ENCODE results near the gene PDCD2L. TPM values are rescaled to one million over a fixed set of nuclear protein-coding genes. Genes with fewer than 3 reads are reported as not detected.

PDCD2L gene
- total RNA-seq, 5 donors from 2014 or later (not counting 1 experiment from before 2014, with no cell fraction given) = 9.4 to 14.8 (median 14.2) TPM

DNA sequence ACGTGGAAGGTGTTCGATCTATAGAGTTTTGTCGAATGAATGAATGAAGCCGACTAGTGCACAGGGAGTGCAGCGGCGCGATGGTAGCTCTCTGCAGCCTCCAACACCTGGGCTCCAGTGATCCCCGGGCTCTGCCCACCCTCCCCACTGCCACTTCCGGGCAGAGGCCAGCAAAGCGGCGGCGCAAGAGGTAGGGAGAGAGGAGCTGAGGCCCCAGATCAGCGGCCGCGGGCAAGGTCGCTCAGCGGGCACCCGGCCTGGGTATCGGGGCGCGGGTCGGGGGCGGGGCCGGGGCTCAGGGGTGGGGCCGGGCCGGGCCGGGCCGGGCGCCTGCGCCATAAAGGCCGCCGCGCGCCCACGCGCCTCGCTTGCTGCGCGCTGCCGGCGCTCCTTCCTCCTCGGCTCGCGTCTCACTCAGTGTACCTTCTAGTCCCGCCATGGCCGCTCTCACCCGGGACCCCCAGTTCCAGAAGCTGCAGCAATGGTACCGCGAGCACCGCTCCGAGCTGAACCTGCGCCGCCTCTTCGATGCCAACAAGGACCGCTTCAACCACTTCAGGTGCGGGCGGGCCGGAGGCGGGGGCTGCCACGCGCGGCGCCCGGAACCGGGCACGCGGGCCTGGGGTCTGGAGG lies 39.3 kb upstream of the PDCD2L start, which contains the start of gene GPI:
Gene GPI (plus strand): TSS at position 367 of the 633 bp plus-strand sequence. CDS start 71 bp downstream, at position 438.
- Mint-ChIP-seq H3K4me3 (peak within 1 kb of the TSS; percentile 91 to 96 (median 94)), H3K9me3 (no peaks in the 10 kb centered on the region), H3K36me3 (peaks cover 18% of the 10 kb centered on the region), H3K4me1 (peaks cover 32 to 38% (median 38%) of the 10 kb centered on the region in 3 donors), H3K27me3 (no peaks in the 10 kb centered on the region), H3K27ac (peak within 1 kb of the TSS; percentile 86 to 90)
- peak; percentile 22 to 79 (median 54) for DNase-seq
- Histone ChIP-seq H3K27ac (ENCODE audit: low read length) (peak within 1 kb of the TSS; percentile 53), H3K9me3 (no peaks in the 10 kb centered on the region), H3K36me3 (ENCODE audit: control insufficient read depth in 2 of 2, extremely low read depth in 1 of 2, insufficient read depth in 1 of 2, low read length in 1 of 2) (peaks cover 0 to 31% of the 10 kb centered on the region in 2 donors), H3K4me1 (ENCODE audit: control insufficient read depth in 1 of 2, extremely low read depth in 1 of 2, insufficient read depth in 2 of 2, low read length in 2 of 2) (peaks cover 12 to 41% of the 10 kb centered on the region in 2 experiments), H3K4me3 (ENCODE audit: control insufficient read depth in 1 of 2, extremely low read depth in 1 of 2, low read length in 1 of 2) (peak within 1 kb of the TSS; percentile 89 to 93), H3K27me3 (replicated peaks in 1 of 2; ENCODE audit: control insufficient read depth in 2 of 2, extremely low read depth in 1 of 2, insufficient read depth in 2 of 2, low read length in 1 of 2) (no peaks in the 10 kb centered on the region)
- POLR2A ChIA-PET = interaction anchor here in 1 of 2 donors (0.5 kb wide), 1 partner anchor 1789 kb away, joined by 4 read pairs; no protein-coding TSS in a partner anchor
- ATAC-seq (replicated peaks in 1 of 4) = peak; percentile 92 to 93 (median 92)
- under 1% methylated on average over 53 of the region's 67 CpGs for WGBS (ENCODE audit: insufficient coverage)
- CTCF ChIA-PET = no interaction called here

DNA sequence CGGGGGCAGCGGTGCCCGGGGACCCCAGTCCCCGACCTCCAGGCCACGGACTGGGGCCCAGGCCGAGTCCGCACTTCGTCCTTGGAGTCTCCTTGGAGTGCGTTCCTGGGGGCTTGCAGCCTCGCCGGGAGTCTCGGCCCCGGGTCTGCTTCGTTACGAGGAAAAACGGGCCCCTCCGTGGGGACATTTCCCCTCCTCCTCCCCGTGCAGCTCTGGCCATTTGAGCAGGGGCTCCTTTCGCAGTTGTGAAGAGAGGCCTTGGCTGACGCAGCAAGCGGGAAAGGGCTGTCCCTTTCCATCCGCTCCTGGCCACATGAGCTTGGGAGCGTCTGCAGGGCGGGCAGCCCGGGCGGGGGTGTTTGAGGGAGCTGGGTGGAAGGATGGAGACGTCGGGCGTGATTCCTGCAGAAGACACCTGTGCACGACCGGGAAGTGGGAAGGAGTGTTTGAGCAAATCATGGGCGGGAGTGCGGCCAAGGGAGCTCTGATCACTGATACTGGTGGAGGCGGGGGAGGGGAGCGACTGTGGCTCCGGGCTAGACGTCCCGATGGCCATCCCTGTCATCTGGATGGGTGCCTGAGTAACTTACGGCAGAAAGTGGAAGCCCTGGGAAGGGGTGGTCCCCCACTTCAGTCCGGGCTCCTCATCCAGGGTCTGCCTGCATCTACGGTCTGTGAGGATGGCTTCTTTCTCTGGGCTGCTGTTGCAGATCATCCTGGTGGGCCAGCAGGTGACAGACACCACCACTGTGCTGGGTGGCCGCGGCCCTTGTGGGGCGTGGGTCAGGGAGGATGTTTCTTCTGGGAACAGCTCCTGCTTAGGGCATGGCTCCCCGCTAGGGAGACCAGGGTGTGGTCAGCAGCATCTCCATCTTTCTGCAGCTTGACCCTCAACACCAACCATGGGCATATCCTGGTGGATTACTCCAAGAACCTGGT lies 38.5 kb upstream of the PDCD2L start:
- Mint-ChIP-seq H3K27me3 (no peaks in the 10 kb centered on the region), H3K4me3 (peak overlapping the region; percentile 91 to 96 (median 92)), H3K36me3 (peaks cover 22% of the 10 kb centered on the region), H3K9me3 (no peaks in the 10 kb centered on the region), H3K27ac (peak overlapping the region; percentile 76 to 85), H3K4me1 (peaks cover 35 to 41% (median 36%) of the 10 kb centered on the region in 3 donors)
- peak; percentile 2 to 6 (median 5) for ATAC-seq (replicated peaks in 1 of 4)
- peak overlapping the region; percentile 89 to 93 for H3K4me3 ChIP-seq (ENCODE audit: control insufficient read depth in 1 of 2, extremely low read depth in 1 of 2, low read length in 1 of 2)
- H3K36me3 ChIP-seq (ENCODE audit: control insufficient read depth in 2 of 2, extremely low read depth in 1 of 2, insufficient read depth in 1 of 2, low read length in 1 of 2) = peaks cover 0 to 36% of the 10 kb centered on the region in 2 donors
- 3% methylated on average over 41 of the region's 45 CpGs for WGBS (ENCODE audit: insufficient coverage)
- peak overlapping the region; percentile 3 for H3K27ac ChIP-seq (ENCODE audit: low read length)
- ChIA-PET CTCF (interaction anchor here in 1 of 2 donors (0.5 kb wide), 1 partner anchor 139 kb away, joined by 3 read pairs; no protein-coding TSS in a partner anchor), POLR2A (no interaction called here)
- H3K9me3 ChIP-seq = no peaks in the 10 kb centered on the region
- peaks cover 12 to 39% of the 10 kb centered on the region in 2 experiments for H3K4me1 ChIP-seq (ENCODE audit: control insufficient read depth in 1 of 2, extremely low read depth in 1 of 2, insufficient read depth in 2 of 2, low read length in 2 of 2)
- peak in 1 of 35 experiments; percentile 24 for DNase-seq
- H3K27me3 ChIP-seq (replicated peaks in 1 of 2; ENCODE audit: control insufficient read depth in 2 of 2, extremely low read depth in 1 of 2, insufficient read depth in 2 of 2, low read length in 1 of 2) = no peaks in the 10 kb centered on the region

DNA sequence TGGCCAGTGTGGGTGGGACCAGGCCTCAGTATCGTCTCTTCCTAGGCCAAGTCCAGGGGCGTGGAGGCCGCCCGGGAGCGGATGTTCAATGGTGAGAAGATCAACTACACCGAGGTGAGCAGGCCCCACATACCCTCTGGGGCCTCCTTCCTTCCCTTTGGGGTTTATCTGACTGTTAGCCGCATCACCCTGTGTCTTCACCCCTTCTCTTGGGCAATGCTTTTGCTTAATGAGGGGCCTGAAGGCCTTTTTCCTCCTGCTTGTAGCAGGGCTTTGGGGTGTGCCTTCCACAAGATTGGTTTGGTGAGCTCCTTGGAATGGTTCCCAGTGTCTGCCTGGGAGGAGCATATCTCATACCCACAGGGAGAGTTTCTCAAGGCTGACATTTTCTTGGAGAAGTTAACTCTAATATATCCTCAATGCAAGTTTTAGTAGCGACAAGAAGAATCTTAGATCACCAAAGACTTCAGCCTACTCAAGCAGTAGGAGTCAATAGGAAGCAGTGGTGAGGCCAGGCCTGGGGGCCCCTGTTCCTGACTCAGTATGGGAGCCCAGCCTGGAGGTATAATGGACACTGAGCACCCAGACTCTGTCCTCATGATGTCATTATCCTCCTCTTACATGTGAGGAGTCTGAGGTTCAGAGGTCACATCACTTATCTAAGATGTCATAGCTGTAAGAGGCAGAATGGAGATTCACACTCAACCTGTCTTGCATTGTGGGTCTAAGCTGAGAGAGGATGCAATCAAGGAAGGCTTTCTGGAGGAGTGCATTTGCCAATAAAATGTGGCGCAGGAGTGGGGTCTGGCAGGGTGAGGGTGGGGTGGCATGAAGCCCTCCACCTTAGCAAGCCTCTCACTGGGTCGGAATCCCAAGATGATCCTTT lies 37.2 kb upstream of the PDCD2L start:
- H3K9me3 ChIP-seq = no peaks in the 10 kb centered on the region
- peaks cover 30% of the 10 kb centered on the region for H3K36me3 Mint-ChIP-seq
- H3K27ac Mint-ChIP-seq = peak overlapping the region; percentile 78 to 85
- peaks cover 0 to 42% of the 10 kb centered on the region in 2 donors for H3K36me3 ChIP-seq (ENCODE audit: control insufficient read depth in 2 of 2, extremely low read depth in 1 of 2, insufficient read depth in 1 of 2, low read length in 1 of 2)
- no peaks in the 10 kb centered on the region for H3K27me3 ChIP-seq (replicated peaks in 1 of 2; ENCODE audit: control insufficient read depth in 2 of 2, extremely low read depth in 1 of 2, insufficient read depth in 2 of 2, low read length in 1 of 2)
- peak overlapping the region; percentile 18 to 89 for H3K4me3 ChIP-seq (ENCODE audit: control insufficient read depth in 1 of 2, extremely low read depth in 1 of 2, low read length in 1 of 2)
- no peaks in the 10 kb centered on the region for H3K9me3 Mint-ChIP-seq
- ChIA-PET POLR2A (interaction anchor here (0.5 to 0.7 kb wide), 2 partner anchors 245 to 849 kb away, joined by 3 to 4 read pairs; no protein-coding TSS in a partner anchor), CTCF (interaction anchor here in 1 of 2 donors (0.5 to 0.6 kb wide), 2 partner anchors 51 to 140 kb away, joined by 3 read pairs; no protein-coding TSS in a partner anchor)
- ATAC-seq (replicated peaks in 1 of 4) (no peak), DNase-seq (peak in 2 of 35 experiments; percentile 13 to 18)
- WGBS (ENCODE audit: insufficient coverage) = no CpG with 5 or more reads among the region's 10 CpGs
- H3K4me1 ChIP-seq (ENCODE audit: control insufficient read depth in 1 of 2, extremely low read depth in 1 of 2, insufficient read depth in 2 of 2, low read length in 2 of 2) = peaks cover 12 to 41% of the 10 kb centered on the region in 2 experiments
- H3K27me3 Mint-ChIP-seq = no peaks in the 10 kb centered on the region
- peak overlapping the region; percentile 91 to 96 (median 92) for H3K4me3 Mint-ChIP-seq
- peaks cover 35 to 47% (median 42%) of the 10 kb centered on the region in 3 donors for H3K4me1 Mint-ChIP-seq
- peak overlapping the region; percentile 14 for H3K27ac ChIP-seq (ENCODE audit: low read length)

DNA sequence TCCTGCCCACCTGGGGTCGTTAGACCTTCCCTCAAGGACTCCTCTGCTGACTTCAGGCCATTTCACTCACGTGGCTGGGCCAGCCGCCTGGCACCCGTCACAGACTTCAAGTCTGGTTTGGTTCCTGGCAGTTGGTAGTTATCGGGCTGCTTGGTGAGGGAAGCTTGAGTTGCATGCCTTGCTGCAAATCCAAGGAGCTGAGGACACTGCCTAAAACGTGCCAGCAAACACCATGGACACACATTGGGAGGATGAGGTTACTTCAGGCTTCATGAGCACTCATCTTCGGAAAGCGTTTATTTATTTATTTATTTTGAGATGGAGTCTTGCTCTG lies 36.6 kb upstream of the PDCD2L start:
- 95% methylated on average over 3 of the region's 8 CpGs for WGBS (ENCODE audit: insufficient coverage)
- Mint-ChIP-seq H3K27me3 (no peaks in the 10 kb centered on the region), H3K9me3 (no peaks in the 10 kb centered on the region), H3K36me3 (peaks cover 30% of the 10 kb centered on the region), H3K4me3 (peak overlapping the region in 1 of 3 donors; percentile 11), H3K4me1 (peaks cover 35 to 47% (median 42%) of the 10 kb centered on the region in 3 donors), H3K27ac (no peak overlapping the region)
- H3K4me1 ChIP-seq (ENCODE audit: control insufficient read depth in 1 of 2, extremely low read depth in 1 of 2, insufficient read depth in 2 of 2, low read length in 2 of 2) = peaks cover 12 to 41% of the 10 kb centered on the region in 2 experiments
- H3K36me3 ChIP-seq (ENCODE audit: control insufficient read depth in 2 of 2, extremely low read depth in 1 of 2, insufficient read depth in 1 of 2, low read length in 1 of 2) = peaks cover 0 to 42% of the 10 kb centered on the region in 2 donors
- DNase-seq (no peak), ATAC-seq (replicated peaks in 1 of 4) (no peak)
- no peaks in the 10 kb centered on the region for H3K27me3 ChIP-seq (replicated peaks in 1 of 2; ENCODE audit: control insufficient read depth in 2 of 2, extremely low read depth in 1 of 2, insufficient read depth in 2 of 2, low read length in 1 of 2)
- no peaks in the 10 kb centered on the region for H3K9me3 ChIP-seq
- no peak overlapping the region for H3K27ac ChIP-seq (ENCODE audit: low read length)
- no peak overlapping the region for H3K4me3 ChIP-seq (ENCODE audit: control insufficient read depth in 1 of 2, extremely low read depth in 1 of 2, low read length in 1 of 2)
- CTCF ChIA-PET = interaction anchor here in 1 of 2 donors (0.6 kb wide), 1 partner anchor 52 kb away, joined by 3 read pairs; no protein-coding TSS in a partner anchor
- POLR2A ChIA-PET = no interaction called here

DNA sequence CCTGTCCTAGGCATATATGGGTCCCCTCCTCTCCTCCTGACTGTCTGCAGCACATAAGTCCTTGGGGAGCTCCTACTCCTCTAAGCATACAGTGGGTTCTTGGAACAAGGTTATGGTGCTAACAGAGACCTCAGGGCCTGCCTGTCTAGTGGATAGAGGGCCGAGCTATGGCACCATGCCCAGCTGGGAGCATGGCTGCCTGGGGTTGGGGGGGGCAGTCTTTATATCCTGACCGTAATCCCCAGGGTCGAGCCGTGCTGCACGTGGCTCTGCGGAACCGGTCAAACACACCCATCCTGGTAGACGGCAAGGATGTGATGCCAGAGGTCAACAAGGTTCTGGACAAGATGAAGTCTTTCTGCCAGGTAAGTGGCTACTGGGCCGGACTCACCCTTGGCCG lies 35.9 kb upstream of the PDCD2L start:
- ChIA-PET POLR2A (interaction anchor here in 1 of 2 donors (0.7 kb wide), 1 partner anchor 99 kb away, joined by 3 read pairs; no protein-coding TSS in a partner anchor), CTCF (no interaction called here)
- H3K4me3 ChIP-seq (ENCODE audit: control insufficient read depth in 1 of 2, extremely low read depth in 1 of 2, low read length in 1 of 2) = no peak overlapping the region
- H3K27ac ChIP-seq (ENCODE audit: low read length) = no peak overlapping the region
- no peak for DNase-seq
- no peaks in the 10 kb centered on the region for H3K27me3 Mint-ChIP-seq
- ATAC-seq (replicated peaks in 1 of 4) = no peak
- H3K4me1 Mint-ChIP-seq = peaks cover 36 to 43% (median 42%) of the 10 kb centered on the region in 3 donors
- peaks cover 0 to 42% of the 10 kb centered on the region in 2 donors for H3K36me3 ChIP-seq (ENCODE audit: control insufficient read depth in 2 of 2, extremely low read depth in 1 of 2, insufficient read depth in 1 of 2, low read length in 1 of 2)
- WGBS (ENCODE audit: insufficient coverage) = 100% methylated on average over 8 of the region's 10 CpGs
- peaks cover 12 to 41% of the 10 kb centered on the region in 2 experiments for H3K4me1 ChIP-seq (ENCODE audit: control insufficient read depth in 1 of 2, extremely low read depth in 1 of 2, insufficient read depth in 2 of 2, low read length in 2 of 2)
- H3K9me3 Mint-ChIP-seq = no peaks in the 10 kb centered on the region
- peak overlapping the region in 2 of 3 donors; percentile 44 for H3K4me3 Mint-ChIP-seq
- H3K36me3 Mint-ChIP-seq = peaks cover 30% of the 10 kb centered on the region
- H3K27ac Mint-ChIP-seq = no peak overlapping the region
- no peaks in the 10 kb centered on the region for H3K9me3 ChIP-seq
- H3K27me3 ChIP-seq (replicated peaks in 1 of 2; ENCODE audit: control insufficient read depth in 2 of 2, extremely low read depth in 1 of 2, insufficient read depth in 2 of 2, low read length in 1 of 2) = no peaks in the 10 kb centered on the region

Data from T-cell (primary cell).